WTC11 (cell line): ENCODE measurements around the gene CHST1.

Experiments used
- CREM ChIP-seq: sonication (generic); formaldehyde crosslinking; IDR thresholded peaks from 2 replicates; pipeline ENCODE4 v1.8.1; 2022; ENCODE audit warnings: mild to moderate bottlenecking, missing genetic modification reagents, moderate library complexity
- CTCF ChIP-seq: fragments of 200-600 bp; IDR thresholded peaks from 2 replicates; pipeline ENCODE4 v1.8.0; 2022; ENCODE audit warnings: antibody characterized with exemption
- NR1H2 ChIP-seq: sonication (generic); formaldehyde crosslinking; IDR thresholded peaks from 2 replicates; pipeline ENCODE4 v1.9.0; 2021; ENCODE audit warnings: mild to moderate bottlenecking, moderate library complexity, missing genetic modification reagents
- OVOL2 ChIP-seq: fragments of 250-450 bp; sonication (Bioruptor Pico); IDR thresholded peaks from 2 replicates; pipeline ENCODE4 v1.9.0; 2021; ENCODE audit warnings: mild to moderate bottlenecking, borderline replicate concordance
- PRDM15 ChIP-seq: sonication (generic); formaldehyde crosslinking; IDR thresholded peaks from 2 replicates; pipeline ENCODE4 v1.8.0; 2022; ENCODE audit warnings: missing genetic modification reagents
- TCF7 ChIP-seq: sonication (generic); formaldehyde crosslinking; IDR thresholded peaks from 2 replicates; pipeline ENCODE4 v1.8.0; 2022; ENCODE audit warnings: mild to moderate bottlenecking, low read depth, missing genetic modification reagents, moderate library complexity
- TEAD1 ChIP-seq: sonication (generic); formaldehyde crosslinking; IDR thresholded peaks from 2 replicates; pipeline ENCODE4 v1.8.0; 2022; ENCODE audit warnings: mild to moderate bottlenecking, missing genetic modification reagents
- TP53 ChIP-seq: sonication (generic); formaldehyde crosslinking; IDR thresholded peaks from 2 replicates; pipeline ENCODE4 v1.8.1; 2023; ENCODE audit warnings: mild to moderate bottlenecking, missing genetic modification reagents
- USF2 ChIP-seq: sonication (generic); formaldehyde crosslinking; IDR thresholded peaks from 2 replicates; pipeline ENCODE4 v1.8.1; 2023; ENCODE audit warnings: mild to moderate bottlenecking, missing genetic modification reagents, moderate library complexity
- ZNF263 ChIP-seq: sonication (generic); formaldehyde crosslinking; IDR thresholded peaks from 2 replicates; pipeline ENCODE4 v1.8.1; 2022; ENCODE audit warnings: low read depth, mild to moderate bottlenecking, moderate library complexity, missing genetic modification reagents
- ZNF512 ChIP-seq: sonication (generic); formaldehyde crosslinking; IDR thresholded peaks from 2 replicates; pipeline ENCODE4 v1.8.1; 2022; ENCODE audit warnings: missing genetic modification reagents, borderline replicate concordance
- TF ChIP-seq, protein P1 (sequence below): fragments of 250-450 bp; sonication (Bioruptor Pico); IDR thresholded peaks from 2 replicates; pipeline ENCODE4 v1.9.0; 2021; ENCODE audit warnings: mild to moderate bottlenecking, borderline replicate concordance
- TF ChIP-seq, protein P2 (sequence below): sonication (generic); formaldehyde crosslinking; IDR thresholded peaks from 2 replicates; pipeline ENCODE4 v1.8.1; 2023; ENCODE audit warnings: mild to moderate bottlenecking, missing genetic modification reagents
- TF ChIP-seq, protein P3 (sequence below): sonication (generic); formaldehyde crosslinking; IDR thresholded peaks from 2 replicates; pipeline ENCODE4 v1.8.1; 2022; ENCODE audit warnings: low read depth, mild to moderate bottlenecking, moderate library complexity, missing genetic modification reagents, borderline replicate concordance

DNA sequence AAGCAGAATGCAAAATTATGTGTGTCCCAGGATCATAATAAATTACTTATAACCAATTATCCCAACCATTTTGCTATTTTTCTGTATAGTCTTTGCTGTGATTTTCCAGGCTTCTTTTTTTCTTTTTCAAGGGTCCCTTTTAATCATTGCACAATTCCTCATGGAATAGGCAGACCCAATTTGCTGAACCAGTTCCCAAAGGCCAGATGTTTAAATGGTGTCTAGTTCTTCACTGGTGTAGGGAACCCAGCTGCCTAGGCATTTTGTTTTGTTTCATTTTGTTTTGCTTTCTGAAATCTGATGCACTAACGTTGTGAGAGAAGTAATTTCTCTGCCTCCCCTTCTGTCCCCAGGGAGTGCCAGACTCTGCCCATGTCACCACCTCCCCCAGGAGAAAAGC is 60.4 kb downstream of the CHST1 start:
- TF ChIP-seq CREM (CRISPR knock-in tag): no peak
- TF ChIP-seq USF2 (CRISPR knock-in tag): no peak
- TF ChIP-seq TEAD1: no peak
- TF ChIP-seq CTCF: no peak
- TF ChIP-seq PRDM15 (CRISPR knock-in tag): no peak
- TF ChIP-seq ZNF263 (CRISPR knock-in tag): no peak
- TF ChIP-seq, protein P1, sequence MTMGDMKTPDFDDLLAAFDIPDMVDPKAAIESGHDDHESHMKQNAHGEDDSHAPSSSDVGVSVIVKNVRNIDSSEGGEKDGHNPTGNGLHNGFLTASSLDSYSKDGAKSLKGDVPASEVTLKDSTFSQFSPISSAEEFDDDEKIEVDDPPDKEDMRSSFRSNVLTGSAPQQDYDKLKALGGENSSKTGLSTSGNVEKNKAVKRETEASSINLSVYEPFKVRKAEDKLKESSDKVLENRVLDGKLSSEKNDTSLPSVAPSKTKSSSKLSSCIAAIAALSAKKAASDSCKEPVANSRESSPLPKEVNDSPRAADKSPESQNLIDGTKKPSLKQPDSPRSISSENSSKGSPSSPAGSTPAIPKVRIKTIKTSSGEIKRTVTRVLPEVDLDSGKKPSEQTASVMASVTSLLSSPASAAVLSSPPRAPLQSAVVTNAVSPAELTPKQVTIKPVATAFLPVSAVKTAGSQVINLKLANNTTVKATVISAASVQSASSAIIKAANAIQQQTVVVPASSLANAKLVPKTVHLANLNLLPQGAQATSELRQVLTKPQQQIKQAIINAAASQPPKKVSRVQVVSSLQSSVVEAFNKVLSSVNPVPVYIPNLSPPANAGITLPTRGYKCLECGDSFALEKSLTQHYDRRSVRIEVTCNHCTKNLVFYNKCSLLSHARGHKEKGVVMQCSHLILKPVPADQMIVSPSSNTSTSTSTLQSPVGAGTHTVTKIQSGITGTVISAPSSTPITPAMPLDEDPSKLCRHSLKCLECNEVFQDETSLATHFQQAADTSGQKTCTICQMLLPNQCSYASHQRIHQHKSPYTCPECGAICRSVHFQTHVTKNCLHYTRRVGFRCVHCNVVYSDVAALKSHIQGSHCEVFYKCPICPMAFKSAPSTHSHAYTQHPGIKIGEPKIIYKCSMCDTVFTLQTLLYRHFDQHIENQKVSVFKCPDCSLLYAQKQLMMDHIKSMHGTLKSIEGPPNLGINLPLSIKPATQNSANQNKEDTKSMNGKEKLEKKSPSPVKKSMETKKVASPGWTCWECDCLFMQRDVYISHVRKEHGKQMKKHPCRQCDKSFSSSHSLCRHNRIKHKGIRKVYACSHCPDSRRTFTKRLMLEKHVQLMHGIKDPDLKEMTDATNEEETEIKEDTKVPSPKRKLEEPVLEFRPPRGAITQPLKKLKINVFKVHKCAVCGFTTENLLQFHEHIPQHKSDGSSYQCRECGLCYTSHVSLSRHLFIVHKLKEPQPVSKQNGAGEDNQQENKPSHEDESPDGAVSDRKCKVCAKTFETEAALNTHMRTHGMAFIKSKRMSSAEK: no peak
- no peak for TF ChIP-seq ZNF512
- TF ChIP-seq, protein P2, sequence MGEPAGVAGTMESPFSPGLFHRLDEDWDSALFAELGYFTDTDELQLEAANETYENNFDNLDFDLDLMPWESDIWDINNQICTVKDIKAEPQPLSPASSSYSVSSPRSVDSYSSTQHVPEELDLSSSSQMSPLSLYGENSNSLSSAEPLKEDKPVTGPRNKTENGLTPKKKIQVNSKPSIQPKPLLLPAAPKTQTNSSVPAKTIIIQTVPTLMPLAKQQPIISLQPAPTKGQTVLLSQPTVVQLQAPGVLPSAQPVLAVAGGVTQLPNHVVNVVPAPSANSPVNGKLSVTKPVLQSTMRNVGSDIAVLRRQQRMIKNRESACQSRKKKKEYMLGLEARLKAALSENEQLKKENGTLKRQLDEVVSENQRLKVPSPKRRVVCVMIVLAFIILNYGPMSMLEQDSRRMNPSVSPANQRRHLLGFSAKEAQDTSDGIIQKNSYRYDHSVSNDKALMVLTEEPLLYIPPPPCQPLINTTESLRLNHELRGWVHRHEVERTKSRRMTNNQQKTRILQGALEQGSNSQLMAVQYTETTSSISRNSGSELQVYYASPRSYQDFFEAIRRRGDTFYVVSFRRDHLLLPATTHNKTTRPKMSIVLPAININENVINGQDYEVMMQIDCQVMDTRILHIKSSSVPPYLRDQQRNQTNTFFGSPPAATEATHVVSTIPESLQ (CRISPR knock-in tag): no peak
- TF ChIP-seq, protein P3, sequence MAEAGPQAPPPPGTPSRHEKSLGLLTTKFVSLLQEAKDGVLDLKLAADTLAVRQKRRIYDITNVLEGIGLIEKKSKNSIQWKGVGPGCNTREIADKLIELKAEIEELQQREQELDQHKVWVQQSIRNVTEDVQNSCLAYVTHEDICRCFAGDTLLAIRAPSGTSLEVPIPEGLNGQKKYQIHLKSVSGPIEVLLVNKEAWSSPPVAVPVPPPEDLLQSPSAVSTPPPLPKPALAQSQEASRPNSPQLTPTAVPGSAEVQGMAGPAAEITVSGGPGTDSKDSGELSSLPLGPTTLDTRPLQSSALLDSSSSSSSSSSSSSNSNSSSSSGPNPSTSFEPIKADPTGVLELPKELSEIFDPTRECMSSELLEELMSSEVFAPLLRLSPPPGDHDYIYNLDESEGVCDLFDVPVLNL (CRISPR knock-in tag): no peak
- TF ChIP-seq TCF7 (CRISPR knock-in tag): no peak
- no peak for TF ChIP-seq TP53 (CRISPR knock-in tag)
- TF ChIP-seq NR1H2: no peak
- TF ChIP-seq OVOL2: no peak
